ENCODE measurements around the gene MXRA8.

The MXRA8 gene

DNA sequence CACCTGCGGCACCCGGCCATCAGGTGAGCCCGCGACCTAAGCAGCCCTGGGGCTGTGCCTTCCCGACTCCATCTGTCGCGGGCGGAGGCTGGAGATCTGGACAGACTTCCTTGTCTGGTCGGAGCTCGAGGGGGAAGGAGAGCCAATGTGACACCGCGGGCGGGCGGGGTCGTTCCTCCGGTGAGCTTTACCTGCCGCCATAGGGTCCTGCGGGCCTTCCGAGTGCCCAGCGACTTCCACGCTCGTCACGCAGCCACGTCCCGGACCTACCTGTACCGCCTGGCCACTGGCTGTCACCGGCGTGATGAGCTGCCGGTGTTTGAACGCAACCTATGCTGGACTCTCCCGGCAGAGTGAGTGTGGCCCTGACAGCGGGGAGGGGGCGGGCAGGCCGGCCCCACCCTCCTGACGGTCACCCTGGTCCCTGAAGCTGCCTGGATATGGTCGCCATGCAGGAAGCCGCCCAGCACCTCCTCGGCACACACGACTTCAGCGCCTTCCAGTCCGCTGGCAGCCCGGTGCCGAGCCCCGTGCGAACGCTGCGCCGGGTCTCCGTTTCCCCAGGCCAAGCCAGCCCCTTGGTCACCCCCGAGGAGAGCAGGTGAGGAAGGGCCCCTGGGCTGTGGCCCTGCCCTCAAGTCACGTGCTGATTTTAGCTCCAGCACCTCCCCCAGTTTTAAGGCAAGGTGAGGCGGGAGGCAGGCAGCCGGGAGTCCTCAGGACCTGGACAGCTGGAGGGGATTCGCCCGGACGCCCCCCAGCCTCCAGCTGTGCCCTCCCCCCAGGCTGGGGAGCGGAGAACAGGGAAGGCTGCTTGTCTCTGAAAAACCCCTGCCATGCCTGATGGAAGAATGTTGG lies 48.9 kb downstream of the MXRA8 start:
- in situ Hi-C loops (cut with HindIII; ENCODE audit: low sequenced_read_pairs), result no loop called here

GRCh38 chr1:1308756-1309250 lies 49.6 kb downstream of the MXRA8 start:
- in situ Hi-C loops (cut with HindIII; ENCODE audit: low sequenced_read_pairs), result no loop called here

DNA sequence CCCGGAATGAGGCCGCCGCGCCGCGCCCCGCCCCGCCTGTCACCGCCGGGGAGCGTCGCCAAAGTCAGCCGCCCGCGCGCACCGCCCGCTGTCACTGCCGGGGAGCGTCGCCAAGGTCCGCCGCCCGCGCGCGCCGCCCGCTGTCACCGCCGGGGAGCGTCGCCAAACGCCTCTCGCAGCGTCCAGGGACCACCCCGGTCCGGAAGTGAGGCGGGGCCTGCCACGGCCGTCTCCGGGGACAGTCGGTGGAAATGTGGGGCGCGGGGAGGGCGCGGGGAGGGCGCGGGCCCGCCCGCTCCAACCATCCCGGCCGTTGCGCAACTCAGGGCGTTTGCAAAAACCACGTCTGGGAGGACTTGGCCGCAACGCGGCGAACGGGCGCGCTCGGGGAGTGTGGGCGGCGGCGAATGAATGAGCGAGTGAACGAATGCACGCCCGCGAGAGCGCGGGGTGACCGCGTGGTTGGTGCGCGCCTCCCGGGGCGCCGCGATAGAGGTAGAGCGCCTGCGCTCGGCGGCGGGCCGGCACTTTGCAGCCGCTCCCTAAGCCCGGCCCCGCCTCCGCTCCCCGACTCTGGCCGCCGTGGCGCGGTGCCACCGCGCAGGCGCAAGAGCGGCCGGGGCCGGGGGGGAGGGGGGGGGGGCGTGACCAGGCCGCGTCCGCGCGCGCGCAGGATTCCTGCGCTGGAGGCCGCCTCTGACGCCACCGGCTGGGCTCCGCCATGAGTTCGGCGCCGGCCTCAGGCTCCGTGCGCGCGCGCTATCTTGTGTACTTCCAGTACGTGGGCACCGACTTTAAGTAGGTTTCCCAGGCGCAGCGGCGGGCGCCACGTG lies 50.2 kb downstream of the MXRA8 start, which contains the start of the genes ACAP3 and PUSL1:
ACAP3 (minus strand) TSS at position 8 of the 833 bp plus-strand sequence. CDS start 115 bp downstream, outside the sequence.
PUSL1 (plus strand) TSS at position 675 of the 833 bp plus-strand sequence; CDS start at position 722, 47 bp downstream.
- in situ Hi-C loops (cut with HindIII; ENCODE audit: low sequenced_read_pairs), result no loop called here

DNA sequence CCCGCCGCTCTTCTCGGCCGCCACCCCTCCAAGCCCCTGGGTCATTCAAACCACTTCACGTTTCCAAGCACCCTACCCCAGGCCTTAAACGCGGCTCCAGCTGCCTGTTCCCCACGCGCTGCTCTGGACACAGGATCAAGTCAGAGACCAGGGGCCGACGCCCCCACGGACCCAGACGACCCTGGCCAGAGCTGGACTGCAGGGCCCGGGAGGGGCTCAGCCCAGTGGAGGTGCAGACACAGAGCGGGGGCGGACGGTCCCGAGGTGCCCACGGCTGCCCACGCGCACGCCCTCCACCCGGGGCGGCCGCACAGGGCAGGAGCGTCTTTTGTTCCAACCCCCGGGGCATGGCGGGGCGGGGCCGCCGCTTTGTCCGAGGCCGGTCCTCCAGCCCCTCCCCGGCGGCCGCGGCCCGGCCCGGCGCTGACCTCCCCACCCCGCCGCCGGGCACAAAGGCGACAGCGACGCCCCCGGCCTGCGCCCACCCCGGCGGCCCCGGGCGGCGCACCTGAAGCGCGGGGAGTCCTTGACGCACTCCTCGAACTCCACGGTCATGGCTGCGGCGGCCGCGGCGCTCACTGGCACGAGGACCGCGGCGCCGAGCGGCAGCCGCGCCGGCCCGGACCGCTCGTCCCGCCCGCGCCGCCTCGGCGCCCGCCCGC lies 51.0 kb downstream of the MXRA8 start:
- in situ Hi-C loops (cut with HindIII; ENCODE audit: low sequenced_read_pairs), result no loop called here

- in situ Hi-C loops (cut with HindIII; ENCODE audit: low sequenced_read_pairs), result no loop called here
These were observed 51.6 kb downstream of the MXRA8 start for GRCh38 chr1:1306661-1307260.

- in situ Hi-C loops (cut with HindIII; ENCODE audit: low sequenced_read_pairs), result no loop called here
These were observed 52.2 kb downstream of the MXRA8 start for GRCh38 chr1:1306070-1306660.

DNA sequence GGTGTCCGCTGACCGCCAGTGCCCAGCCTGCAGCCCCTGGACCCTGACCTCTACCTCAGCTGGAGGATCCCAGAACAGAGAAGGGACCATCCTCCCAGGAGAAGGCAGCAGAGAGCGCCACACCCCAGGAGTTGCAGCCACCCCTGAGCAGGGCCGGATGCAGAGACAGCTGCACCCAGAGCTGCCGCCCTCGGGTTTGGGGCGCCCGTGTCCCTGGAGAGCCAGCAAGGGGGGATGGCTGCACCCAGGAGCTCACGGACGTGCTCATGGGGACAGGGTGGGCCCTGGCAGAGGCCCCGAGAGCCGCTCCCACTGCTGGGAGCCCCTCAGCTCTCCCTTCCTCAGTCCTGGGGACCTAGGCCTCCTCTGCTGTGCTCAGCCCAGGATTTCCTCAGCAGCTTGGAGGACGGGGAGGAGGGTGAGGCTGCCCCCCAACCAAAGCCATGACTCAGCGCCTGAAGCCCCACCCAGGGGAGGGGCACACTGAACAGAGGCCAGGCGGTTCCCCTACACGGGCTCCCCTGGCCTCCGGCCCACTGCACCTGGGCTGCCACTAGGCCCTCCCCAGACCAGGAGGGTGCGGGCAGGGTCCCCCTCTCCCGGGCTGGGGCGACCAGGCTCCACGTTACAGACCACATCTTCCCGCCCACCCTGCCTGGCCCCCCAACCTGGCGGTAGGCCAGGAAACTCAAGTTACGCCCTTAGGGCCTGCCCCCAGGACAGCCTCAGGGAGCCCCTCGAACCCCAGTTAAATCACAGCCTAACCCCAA lies 52.9 kb downstream of the MXRA8 start:
- in situ Hi-C loops (cut with HindIII; ENCODE audit: low sequenced_read_pairs), result no loop called here

DNA sequence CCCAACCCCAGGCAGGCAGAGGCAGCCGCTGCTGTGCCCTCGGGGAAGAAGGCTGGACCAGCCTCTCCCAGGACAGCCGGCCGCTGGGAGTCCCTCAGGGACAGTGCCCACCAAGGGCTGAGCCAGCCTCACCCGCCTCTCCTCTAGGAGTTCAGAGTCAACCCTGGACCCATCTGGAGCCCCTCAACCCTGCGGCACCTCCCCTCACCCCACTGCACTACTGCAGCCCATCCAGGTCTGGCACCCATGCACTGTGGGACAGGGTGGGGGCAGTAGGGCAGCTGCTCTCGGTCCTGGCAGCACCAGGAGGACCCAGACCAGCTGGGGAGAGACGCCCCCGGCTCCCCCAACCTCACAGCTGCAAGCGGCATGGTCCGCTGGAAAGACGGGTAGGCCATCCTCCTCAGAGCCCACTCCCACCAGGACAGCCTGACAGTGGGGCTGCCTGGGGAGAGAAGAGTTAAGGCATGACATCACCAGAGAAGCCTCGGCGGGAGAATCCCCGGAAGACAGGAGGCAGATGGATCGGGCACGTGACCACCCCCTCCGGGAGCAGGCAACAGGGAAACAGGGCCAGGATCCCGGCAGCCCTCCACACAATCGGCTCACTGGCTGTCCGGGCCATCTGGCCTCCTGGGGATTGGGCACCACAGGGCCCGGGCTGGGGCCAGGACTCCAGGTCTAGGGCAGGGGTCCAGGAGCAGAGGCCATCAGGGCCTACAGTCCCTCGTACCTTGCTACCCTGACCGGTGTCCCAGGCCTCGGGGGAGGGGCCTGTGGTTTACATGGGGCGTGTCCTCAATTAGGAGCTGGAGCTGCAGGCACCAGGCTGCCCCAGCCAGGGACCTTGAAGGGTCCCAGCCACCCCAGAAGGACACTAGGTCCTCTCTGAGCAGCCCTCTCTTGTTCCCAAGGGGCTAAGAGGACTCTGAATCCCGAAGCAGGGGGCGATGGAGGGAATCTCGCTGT lies 53.7 kb downstream of the MXRA8 start:
- in situ Hi-C loops (cut with HindIII; ENCODE audit: low sequenced_read_pairs), result no loop called here

- in situ Hi-C loops (cut with HindIII; ENCODE audit: low sequenced_read_pairs), result no loop called here
These were observed 54.6 kb downstream of the MXRA8 start for GRCh38 chr1:1303736-1304135.

GRCh38 chr1:1302951-1303509 lies 55.3 kb downstream of the MXRA8 start:
- in situ Hi-C loops (cut with HindIII; ENCODE audit: low sequenced_read_pairs), result no loop called here
